GM12872 (cell line): ENCODE results near the gene PDE8B.

Source experiments
- CTCF ChIP-seq: IDR thresholded peaks from 3 replicates; pipeline ENCODE4 v1.5.1; 2011; ENCODE audit warnings: low read depth, mild to moderate bottlenecking, low read length, moderate library complexity; ENCODE audit not compliant: insufficient read depth

PDE8B gene

GRCh38 chr5:77192441-77193050, 17.9 kb upstream of the PDE8B start:
- TF ChIP-seq CTCF: no peak

GRCh38 chr5:77194762-77195161, 15.7 kb upstream of the PDE8B start:
- no peak for TF ChIP-seq CTCF

GRCh38 chr5:77197840-77198554, 12.5 kb upstream of the PDE8B start:
- TF ChIP-seq CTCF: no peak

- TF ChIP-seq CTCF: no peak
Observed at GRCh38 chr5:77200663-77201062, 9.8 kb upstream of the PDE8B start.

GRCh38 chr5:77202145-77202544, 8.3 kb upstream of the PDE8B start:
- TF ChIP-seq CTCF: no peak

- no peak for TF ChIP-seq CTCF
Observed at GRCh38 chr5:77204967-77205366, 5.5 kb upstream of the PDE8B start.

- TF ChIP-seq CTCF: no peak
Observed at GRCh38 chr5:77208507-77209163, 1.8 kb upstream of the PDE8B start.
